H1 (cell line): ENCODE measurements around the gene MAPKAPK2. TPM values are rescaled to one million over a fixed set of nuclear protein-coding genes. Genes with fewer than 3 reads are reported as not detected.

ENCODE experiments used
- CTBP2 ChIP-seq: IDR thresholded peaks from 2 replicates; pipeline ENCODE4 v1.7.0; 2011; ENCODE audit warnings: borderline replicate concordance, mild to moderate bottlenecking, moderate library complexity, mixed read lengths, low read length; ENCODE audit not compliant: insufficient read depth, insufficient read length
- TEAD4 ChIP-seq: IDR thresholded peaks from 2 replicates; pipeline ENCODE4 v1.6.1; 2012; ENCODE audit warnings: low read depth, low read length, inconsistent platforms, mixed read lengths
- polyA plus RNA-seq, 7 experiments: library from polyadenylated mRNA; depleted of rRNA in 3 of 7; stranded (reverse) in 5 of 7; unstranded in 2 of 7; fragments of >200 nt in 5 of 7; fragments of 200-250 nt in 2 of 7; gene quantifications; 1 replicate in 5 of 7; 2 replicates in 1 of 7; 4 replicates in 1 of 7; pipeline versions ENCODE4 v1.2.1 to v1.2.3, GENCODE V29; 2011 to 2013; ENCODE audit warnings: missing spikeins in 2 of 7, mixed read lengths in 2 of 7
- total RNA-seq: library from RNA; stranded (reverse); fragmentation: NEBNext Ultra II Directional; extraction: Animal tissue kit (Norgen Biotek cat#: 25700); gene quantifications from 2 replicates; pipeline ENCODE4 v1.2.1, GENCODE V29; 2021

Gene MAPKAPK2
- total and polyA plus RNA-seq, 2 of the 8 experiments (the other 6 are each of a cell fraction or from before 2014, with no cell fraction given), result 27.5 to 44.9 TPM

- TF ChIP-seq TEAD4 (no peak), CTBP2 (no peak)
These were observed 1.4 kb upstream of the MAPKAPK2 start (continued) for GRCh38 chr1:206683313-206683712.
